Peyer's patch (tissue), 4 donors: ENCODE measurements around the gene LIMCH1.

Experiments
- CTCF ChIP-seq, 6 experiments: fragments of 450-650 bp in 4 of 6; fragments of 200-600 bp in 2 of 6; sonication (generic) in 1 of 6; IDR thresholded peaks; one replicate each; pipeline ENCODE4 v1.5.1; 2017 to 2019; ENCODE audit warnings: antibody characterized with exemption in 6 of 6, mild to moderate bottlenecking in 3 of 6, moderate library complexity in 1 of 6
- POLR2A ChIP-seq, 2 donors: fragments of 450-650 bp; IDR thresholded peaks; one replicate each; pipeline ENCODE4 v1.5.1; 2017; ENCODE audit warnings: antibody characterized with exemption in 2 of 2, mild to moderate bottlenecking in 2 of 2, moderate library complexity in 2 of 2

GRCh38 chr4:41709844-41710481 is 172.0 kb downstream of the LIMCH1 start:
- TF ChIP-seq CTCF (IDR thresholded peaks at IDR 0.05) (no peak), POLR2A (IDR thresholded peaks at IDR 0.05) (no peak)
